HG03064 (cell line): ENCODE data around the gene PLEKHA3.
"Not testable (repeated sequence)": the region's sequence is repeated elsewhere in the genome, so short reads cannot be mapped to it uniquely, and the experiment has no call there.

ENCODE experiments used
- ATAC-seq: cut with Tn5 transposase; IDR thresholded peaks from one replicate; pipeline ENCODE4 v1.9.1; 2021; ENCODE audit warnings: low read depth; ENCODE audit not compliant: unreplicated experiment

Gene PLEKHA3

GRCh38 chr2:178480227-178481181 is at the start of gene PLEKHA3:
TSS of gene PLEKHA3 (plus strand) at chr2:178480457. CDS start at chr2:178480870, 413 bp downstream.
- ATAC-seq: peak; percentile 59

DNA sequence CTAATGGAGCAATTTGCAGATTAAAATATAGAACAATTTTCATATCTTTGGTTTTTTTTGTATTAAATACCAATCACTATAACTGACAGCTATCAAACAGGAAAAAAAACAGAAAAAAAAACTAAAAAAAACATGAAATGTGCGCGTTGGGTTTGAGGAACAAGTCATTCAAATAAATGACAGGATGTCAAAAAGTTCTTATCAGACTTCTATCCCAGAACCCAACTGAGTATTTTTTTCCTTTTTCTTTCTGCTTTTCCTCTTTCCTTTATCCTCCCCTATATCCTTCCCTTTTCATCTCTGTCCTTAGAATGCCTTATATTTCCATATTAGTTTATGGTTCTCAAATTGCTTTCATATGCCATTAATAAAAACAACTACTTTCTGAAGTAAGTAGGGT is 43.6 kb upstream of the PLEKHA3 start:
- no peak for ATAC-seq

DNA sequence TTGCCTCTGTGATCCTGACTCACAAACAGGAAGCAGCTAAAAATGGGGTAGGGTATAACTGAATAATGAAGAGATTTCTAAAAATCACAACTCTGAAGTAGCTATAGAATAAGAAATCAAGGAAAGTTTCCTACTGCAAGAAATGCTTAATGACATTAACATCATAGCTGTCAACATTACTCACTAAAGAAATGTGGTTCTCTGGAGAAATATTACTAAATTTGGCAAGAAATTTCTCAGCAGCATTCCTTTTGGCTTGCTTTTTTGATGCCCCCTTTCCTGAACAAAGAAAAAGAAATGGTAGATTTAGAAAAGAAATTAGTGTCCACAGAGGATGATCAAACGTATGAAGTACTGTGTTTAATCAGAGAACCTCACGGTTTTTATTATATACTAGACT is 38.8 kb upstream of the PLEKHA3 start:
- ATAC-seq: no peak

DNA sequence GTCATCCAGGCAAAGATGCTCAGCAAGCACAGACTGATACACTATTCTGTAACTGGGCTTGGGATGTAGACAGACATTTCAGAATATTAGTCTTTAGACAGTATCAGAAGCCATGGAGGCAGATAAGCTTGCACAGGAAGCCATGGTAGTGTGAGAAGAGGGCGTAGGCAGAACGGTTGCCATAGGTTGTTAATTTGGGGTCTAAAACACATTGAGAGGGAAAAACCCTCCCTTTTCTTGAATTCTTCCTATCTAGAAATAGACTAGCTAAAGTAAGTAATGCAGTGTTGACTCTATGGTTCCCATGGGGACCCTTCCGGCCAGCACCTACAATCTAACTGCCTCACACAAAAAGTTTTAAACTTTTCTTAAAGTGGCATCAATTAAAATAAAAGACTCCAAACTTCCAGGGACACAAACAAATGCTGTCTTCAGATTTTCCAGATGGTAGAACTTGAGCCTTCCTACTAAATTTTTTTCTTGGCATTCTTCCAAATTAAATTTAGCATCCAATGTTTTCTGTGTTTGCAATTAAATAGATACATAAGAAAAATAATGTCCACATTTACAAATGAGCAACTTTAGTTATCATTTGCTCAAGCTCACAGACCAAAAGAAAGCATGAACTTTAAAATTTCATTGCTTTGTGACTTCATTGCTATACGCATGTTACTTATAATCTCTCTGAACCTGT is 31.1 kb upstream of the PLEKHA3 start:
- ATAC-seq: no peak

DNA sequence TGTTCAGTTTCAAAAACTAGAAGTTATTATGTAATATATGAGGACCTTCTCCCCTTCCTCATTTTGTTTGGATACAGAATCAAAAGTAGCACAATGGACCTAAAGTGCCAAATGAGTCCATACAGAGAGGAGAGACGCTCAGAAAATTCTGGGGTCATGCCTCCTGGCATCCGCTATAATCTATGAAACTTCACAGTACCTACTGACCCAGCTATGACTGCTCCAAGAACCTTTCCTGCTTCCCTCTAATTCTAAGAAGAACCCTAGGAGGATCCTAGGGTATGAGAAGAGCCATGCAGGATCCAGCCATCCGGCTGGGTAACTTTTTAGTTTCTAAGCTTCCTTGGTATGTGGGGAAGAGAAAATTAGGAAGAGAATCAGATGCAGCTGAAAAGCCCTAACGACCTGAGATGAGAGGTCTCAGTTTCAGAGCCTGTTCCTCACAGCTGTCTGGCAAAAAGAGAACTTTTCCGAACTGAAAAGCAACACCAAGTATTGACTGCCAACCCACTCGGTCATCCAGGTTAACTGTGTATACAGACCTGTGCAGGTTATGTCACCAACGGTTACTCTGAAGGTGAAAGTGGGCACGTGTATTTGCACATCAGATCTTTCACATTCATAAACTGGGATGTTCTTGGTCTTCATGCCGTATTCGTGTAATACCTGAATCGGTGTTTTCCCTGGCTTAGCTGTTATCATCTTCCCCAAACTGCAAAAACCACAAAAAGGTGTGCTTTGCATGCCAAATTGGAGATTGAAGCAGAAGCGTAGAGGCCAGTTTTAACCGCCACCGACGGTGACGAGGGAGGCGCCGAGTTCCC is 30.3 kb upstream of the PLEKHA3 start:
- ATAC-seq: peak; percentile 21

DNA sequence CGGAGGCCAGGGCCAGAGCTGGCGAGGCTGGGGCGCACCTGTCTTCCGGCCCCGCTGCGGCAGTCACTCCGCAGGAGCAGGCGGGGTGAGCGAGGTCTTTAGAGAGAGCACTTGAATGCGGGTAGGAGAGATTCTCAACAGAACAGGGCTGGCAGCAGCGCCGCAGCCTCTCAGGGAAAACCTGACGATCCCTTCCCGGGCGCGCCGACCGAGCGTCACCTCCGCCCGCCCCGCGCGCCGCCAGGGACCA is 29.8 kb upstream of the PLEKHA3 start:
- ATAC-seq: peak; percentile 50

DNA sequence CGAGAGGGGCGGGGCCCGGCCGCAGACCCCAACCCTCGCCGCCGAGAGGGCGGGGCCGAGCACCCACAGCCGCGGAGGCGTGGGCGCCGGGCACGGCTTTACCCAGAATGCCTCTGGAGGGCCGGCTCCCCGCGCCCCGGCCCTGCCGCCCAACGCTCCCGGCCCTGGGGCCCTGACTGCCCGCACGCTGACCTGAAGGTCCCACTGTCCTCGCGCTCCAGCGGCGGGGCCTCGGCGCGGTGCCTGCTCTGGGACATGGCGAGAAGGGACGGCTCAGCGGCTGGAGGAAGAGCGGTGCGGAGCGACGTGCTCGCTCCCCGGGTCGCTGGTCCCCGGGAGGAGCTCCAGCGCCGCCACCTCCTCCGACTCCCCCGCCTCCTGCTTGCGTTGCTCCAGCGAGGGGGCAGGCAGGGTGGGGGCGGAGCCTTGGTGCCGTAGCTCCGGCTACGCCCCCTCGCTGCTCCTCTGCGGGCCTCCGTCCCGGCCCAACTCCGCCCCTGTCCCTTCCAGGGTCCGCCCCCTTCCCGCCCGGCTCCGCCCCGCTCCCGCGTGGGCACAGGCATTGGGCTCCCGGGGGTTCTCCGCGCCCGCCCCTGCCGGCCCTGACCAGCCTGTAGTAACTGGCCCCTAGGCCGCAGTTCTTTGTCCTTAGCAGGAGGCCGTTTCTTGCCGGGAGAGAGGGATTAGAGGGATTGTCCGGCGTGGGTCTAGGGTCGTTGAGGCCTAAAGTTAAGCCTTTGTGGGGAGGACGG is 29.3 kb upstream of the PLEKHA3 start, which contains the start of the genes PJVK and PRKRA:
Gene PJVK (plus strand): TSS at position 605 of the 752 bp plus-strand sequence. CDS start 2,032 bp downstream, outside the sequence.
Gene PRKRA (minus strand): TSS at position 402 of the 752 bp plus-strand sequence. CDS start 145 bp downstream, at position 257.
- ATAC-seq: peak; percentile 83

DNA sequence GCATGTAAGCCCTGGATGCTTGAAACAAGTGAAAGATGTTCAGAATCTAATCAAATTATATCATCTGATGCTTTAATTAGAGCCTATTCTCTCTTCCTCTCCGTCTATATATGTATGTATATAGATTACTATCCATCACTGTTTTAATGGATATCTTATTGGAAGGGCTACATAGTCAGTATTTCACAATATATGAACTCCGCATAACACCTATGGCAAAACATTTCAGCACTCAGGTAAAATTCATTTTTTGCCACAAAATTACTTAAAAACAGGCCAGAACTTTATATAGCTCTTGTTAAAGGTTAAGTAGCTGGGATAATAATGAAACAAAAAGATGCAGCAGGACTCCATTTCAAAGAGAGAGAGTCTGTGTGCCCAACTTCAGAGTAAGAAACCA is 27.9 kb upstream of the PLEKHA3 start:
- ATAC-seq: no peak

DNA sequence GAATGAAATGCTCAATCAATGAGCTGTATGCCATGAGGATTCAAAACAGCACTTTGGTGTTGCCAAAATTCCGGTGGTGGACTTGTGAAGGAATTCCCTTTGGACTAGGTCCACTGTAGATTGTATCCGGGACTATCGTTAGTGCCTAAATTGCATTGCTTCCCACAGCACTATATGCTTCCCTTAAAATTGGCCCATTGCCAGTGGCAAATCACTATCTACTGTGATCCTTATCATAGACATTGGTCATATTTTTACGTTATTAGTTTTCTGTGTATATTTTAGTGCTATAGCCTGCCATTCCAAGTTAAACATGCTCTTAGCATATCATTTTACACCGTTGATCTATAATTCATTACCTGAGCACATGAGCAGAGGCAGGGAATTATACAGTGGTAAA is 27.4 kb upstream of the PLEKHA3 start:
- ATAC-seq: no peak

DNA sequence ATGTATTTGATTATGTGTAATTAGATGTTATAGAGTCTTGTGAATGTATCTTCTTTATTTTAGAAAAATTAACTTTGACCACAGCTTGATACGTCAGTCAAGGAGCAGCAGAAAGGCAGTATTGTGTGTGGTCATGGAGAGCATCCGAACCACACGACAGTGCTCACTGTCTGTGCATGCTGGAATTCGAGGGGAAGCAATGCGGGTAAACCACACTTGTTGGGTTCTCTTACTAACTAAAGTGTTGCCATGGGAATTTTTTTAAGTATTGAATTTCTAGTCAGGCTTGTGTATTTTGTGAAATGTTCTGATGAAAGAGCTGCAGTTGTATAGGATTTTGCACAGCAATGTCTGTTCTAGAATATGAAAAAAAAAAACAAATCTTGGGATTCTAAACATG is 24.3 kb upstream of the PLEKHA3 start:
- ATAC-seq: no peak

GRCh38 chr2:178457390-178457886 is 22.8 kb upstream of the PLEKHA3 start:
- ATAC-seq: no peak

- no peak for ATAC-seq
Observed at GRCh38 chr2:178469219-178469849, 10.9 kb upstream of the PLEKHA3 start.

GRCh38 chr2:178471313-178471712 is 8.9 kb upstream of the PLEKHA3 start:
- not testable (repeated sequence) for ATAC-seq

- ATAC-seq: no peak
Observed at GRCh38 chr2:178473373-178473772, 6.9 kb upstream of the PLEKHA3 start.

DNA sequence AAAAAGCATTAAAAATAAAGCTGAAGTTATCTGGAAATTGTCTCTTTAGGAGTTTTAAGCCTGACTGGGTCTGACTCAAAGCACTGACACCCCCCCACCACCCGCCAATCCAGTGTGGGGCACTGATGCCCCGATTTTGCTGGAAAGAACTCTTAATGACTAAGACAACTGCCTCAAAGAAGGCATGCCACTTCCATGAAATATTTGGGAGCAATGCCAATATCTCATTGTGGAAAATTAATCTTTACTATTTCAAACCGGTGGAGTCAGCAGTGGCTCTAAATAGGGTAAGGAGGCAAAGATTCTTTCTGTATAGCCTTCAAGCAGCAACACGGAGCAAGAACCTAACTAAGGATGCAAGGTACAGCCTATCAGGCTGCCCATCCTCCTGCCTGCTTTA is 6.3 kb upstream of the PLEKHA3 start:
- ATAC-seq: no peak

- ATAC-seq: no peak
Observed at GRCh38 chr2:178474560-178474959, 5.7 kb upstream of the PLEKHA3 start.

DNA sequence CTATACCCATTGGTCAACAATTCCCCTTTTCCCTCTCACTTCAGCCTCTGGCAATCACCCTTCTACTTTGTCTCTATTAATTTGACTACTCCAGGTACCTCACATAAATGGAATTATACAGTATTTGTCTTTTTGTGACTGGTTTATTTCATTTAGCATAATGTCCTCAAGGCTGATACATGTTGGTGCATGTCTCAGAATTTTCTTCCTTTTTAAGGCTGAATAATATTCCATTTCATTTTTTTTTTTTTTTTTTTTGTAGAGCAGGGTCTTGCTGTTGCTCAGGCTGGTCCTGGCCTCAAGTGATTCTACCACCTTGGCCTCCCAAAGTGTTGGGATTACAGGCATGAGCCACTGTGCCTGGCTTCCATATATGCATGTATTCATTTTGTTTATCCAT is 3.8 kb upstream of the PLEKHA3 start:
- ATAC-seq: no peak

DNA sequence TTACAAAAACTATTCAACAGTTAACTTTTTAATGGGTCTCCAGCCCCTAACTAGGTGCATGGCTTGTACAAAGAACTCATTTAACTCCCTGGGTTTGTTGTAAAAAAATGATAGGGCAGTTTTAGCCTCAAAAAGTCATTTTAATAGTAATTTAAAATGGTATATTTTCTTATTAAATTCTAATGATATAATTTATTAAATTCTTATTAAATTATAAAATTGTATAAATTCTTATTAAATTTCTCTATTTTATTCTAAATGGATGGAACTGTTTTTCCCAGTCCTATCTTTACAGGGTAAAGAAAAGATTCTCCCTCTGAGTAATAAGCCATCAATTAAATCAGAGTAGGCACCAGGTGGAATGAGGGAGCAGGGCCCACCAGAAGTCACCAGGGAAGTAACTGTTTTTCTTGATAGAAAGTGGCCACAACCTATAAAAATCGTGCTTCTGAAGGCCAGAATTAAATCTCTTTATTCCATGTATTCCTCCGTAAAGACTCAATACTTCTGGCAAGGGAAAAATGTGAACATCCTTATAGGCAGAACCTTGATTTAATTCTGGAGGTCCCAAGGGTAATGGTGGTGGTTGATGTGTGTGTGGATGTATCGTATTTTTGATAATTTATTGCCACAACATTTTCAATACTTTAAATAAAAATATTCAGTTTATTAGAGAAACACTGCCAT is 2.7 kb upstream of the PLEKHA3 start:
- ATAC-seq: no peak

DNA sequence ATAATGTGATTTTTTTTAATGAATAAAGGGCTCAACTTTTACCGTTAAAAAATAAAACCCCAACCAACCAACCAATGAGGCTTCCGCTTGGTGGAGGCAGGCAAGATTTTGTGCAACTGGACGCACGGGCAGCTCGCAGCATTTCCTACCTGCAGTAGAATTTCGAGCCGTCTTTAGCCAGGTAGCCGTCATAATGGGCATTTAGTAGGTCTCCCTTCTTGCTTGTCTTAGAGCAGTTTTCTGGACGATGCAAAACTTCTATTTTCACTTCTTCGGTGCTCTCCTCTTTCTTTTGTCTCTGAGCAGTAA is 2.2 kb upstream of the PLEKHA3 start:
- ATAC-seq: no peak
